Uterus (tissue), 4 donors: ENCODE results near the gene PRODH2. TPM values are rescaled to one million over a fixed set of nuclear protein-coding genes. Genes with fewer than 3 reads are reported as not detected.

Experiments
- DNase-seq, 2 donors: peaks; one replicate each; pipeline ENCODE4 v3.0.0-alpha.2; 2019 to 2020
- H3K27ac ChIP-seq, 2 donors: fragments of 200-600 bp; sonication (generic); 1 replicate in 1 of 2; 2 replicates in 1 of 2; pipeline ENCODE4 v1.5.1; 2016 to 2018
- H3K27me3 ChIP-seq, 2 donors: fragments of 200-600 bp; sonication (generic); one replicate each; pipeline ENCODE4 v1.5.1; 2018 to 2019; ENCODE audit warnings: control low read depth in 1 of 2
- H3K36me3 ChIP-seq, 2 donors: fragments of 200-600 bp; sonication (generic); one replicate each; pipeline ENCODE4 v1.5.1; 2019; ENCODE audit warnings: control low read depth in 1 of 2
- H3K4me1 ChIP-seq, 2 donors: fragments of 200-600 bp; sonication (generic); one replicate each; pipeline ENCODE4 v1.5.1; 2018 to 2019; ENCODE audit warnings: control low read depth in 1 of 2
- H3K4me3 ChIP-seq, 2 donors: fragments of 200-600 bp; sonication (generic); 1 replicate in 1 of 2; 2 replicates in 1 of 2; pipeline ENCODE4 v1.5.1; 2018 to 2019; ENCODE audit warnings: mild to moderate bottlenecking in 1 of 2
- H3K9me3 ChIP-seq, 2 donors: fragments of 200-600 bp; sonication (generic); one replicate each; pipeline ENCODE4 v1.5.1; 2019; ENCODE audit warnings: control low read depth in 1 of 2
- CTCF ChIP-seq, 4 experiments: fragments of 200-600 bp in 2 of 4; fragments of 450-650 bp in 2 of 4; sonication (generic) in 2 of 4; IDR thresholded peaks; one replicate each; pipeline ENCODE4 v1.5.1; 2016 to 2019; ENCODE audit warnings: antibody characterized with exemption in 4 of 4, mild to moderate bottlenecking in 2 of 4, moderate library complexity in 1 of 4
- POLR2A ChIP-seq, 2 donors: fragments of 450-650 bp; IDR thresholded peaks; one replicate each; pipeline ENCODE4 v1.6.1; 2016; ENCODE audit warnings: antibody characterized with exemption in 2 of 2, mild to moderate bottlenecking in 1 of 2, moderate library complexity in 1 of 2
- intact Hi-C: fragments of 100-400 bp; cut with DNase I; formaldehyde crosslinking; loops from one replicate; pipeline ENCODE4 v1.15.1; 2023; ENCODE audit warnings: low total_unique reads
- total RNA-seq, 4 donors: library from RNA; depleted of rRNA in 3 of 4; stranded (reverse); fragments of >200 nt in 3 of 4; gene quantifications; one replicate each; pipeline versions ENCODE4 v1.1.0 to v1.2.4, GENCODE V29; 2014 to 2023
- donor health status: DM: yes; HTN: yes; CAD: no.

PRODH2 gene
- total RNA-seq, 4 donors from 2014 or later = not detected

- Histone ChIP-seq H3K27ac (no peak overlapping the region), H3K9me3 (no peaks in the 10 kb centered on the region), H3K27me3 (no peaks in the 10 kb centered on the region), H3K4me1 (no peaks in the 10 kb centered on the region), H3K4me3 (no peak overlapping the region), H3K36me3 (no peaks in the 10 kb centered on the region)
- no peak for DNase-seq
- intact Hi-C loops = no loop called here
- no peak for TF ChIP-seq CTCF (IDR thresholded peaks at IDR 0.05)
- no peak for TF ChIP-seq POLR2A (IDR thresholded peaks at IDR 0.05)
These were observed 19.4 kb upstream of the PRODH2 start for GRCh38 chr19:35832054-35832453.

GRCh38 chr19:35830986-35831385 is 18.3 kb upstream of the PRODH2 start:
- TF ChIP-seq CTCF (IDR thresholded peaks at IDR 0.05) (no peak), POLR2A (IDR thresholded peaks at IDR 0.05) (no peak)
- H3K27me3 ChIP-seq = no peaks in the 10 kb centered on the region
- H3K36me3 ChIP-seq = no peaks in the 10 kb centered on the region
- no peaks in the 10 kb centered on the region for H3K9me3 ChIP-seq
- no peaks in the 10 kb centered on the region for H3K4me1 ChIP-seq
- H3K4me3 ChIP-seq = no peak overlapping the region
- DNase-seq = no peak
- intact Hi-C loops = no loop called here
- H3K27ac ChIP-seq = no peak overlapping the region

- H3K27me3 ChIP-seq = no peaks in the 10 kb centered on the region
- H3K4me1 ChIP-seq = no peaks in the 10 kb centered on the region
- no peaks in the 10 kb centered on the region for H3K36me3 ChIP-seq
- H3K27ac ChIP-seq = no peak overlapping the region
- intact Hi-C loops = no loop called here
- H3K9me3 ChIP-seq = no peaks in the 10 kb centered on the region
- peak; percentile 29 to 31 for DNase-seq
- H3K4me3 ChIP-seq = no peak overlapping the region
- TF ChIP-seq CTCF (IDR thresholded peaks at IDR 0.05) (no peak), POLR2A (IDR thresholded peaks at IDR 0.05) (no peak)
These were observed 16.2 kb upstream of the PRODH2 start for GRCh38 chr19:35828692-35829301.

GRCh38 chr19:35824150-35824549 is 11.5 kb upstream of the PRODH2 start:
- H3K27me3 ChIP-seq = no peaks in the 10 kb centered on the region
- H3K9me3 ChIP-seq = no peaks in the 10 kb centered on the region
- no peak overlapping the region for H3K4me3 ChIP-seq
- no peak for DNase-seq
- intact Hi-C loops = no loop called here
- H3K27ac ChIP-seq = no peak overlapping the region
- H3K36me3 ChIP-seq = no peaks in the 10 kb centered on the region
- TF ChIP-seq POLR2A (IDR thresholded peaks at IDR 0.05) = no peak
- no peak for TF ChIP-seq CTCF (IDR thresholded peaks at IDR 0.05)
- H3K4me1 ChIP-seq = no peaks in the 10 kb centered on the region

- intact Hi-C loops = no loop called here
- no peaks in the 10 kb centered on the region for H3K4me1 ChIP-seq
- TF ChIP-seq CTCF (IDR thresholded peaks at IDR 0.05) = no peak
- no peak for TF ChIP-seq POLR2A (IDR thresholded peaks at IDR 0.05)
These were observed 9.9 kb upstream of the PRODH2 start for GRCh38 chr19:35822579-35822978.

More at GRCh38 chr19:35822579-35822978, 9.9 kb upstream of the PRODH2 start:
- H3K4me3 ChIP-seq = no peak overlapping the region
- no peak overlapping the region for H3K27ac ChIP-seq
- no peak for DNase-seq
- no peaks in the 10 kb centered on the region for H3K36me3 ChIP-seq
- no peaks in the 10 kb centered on the region for H3K9me3 ChIP-seq
- no peaks in the 10 kb centered on the region for H3K27me3 ChIP-seq
